GM23248 (cell line): ENCODE results near the gene PIK3CD. TPM values are rescaled to one million over a fixed set of nuclear protein-coding genes. Genes with fewer than 3 reads are reported as not detected.
"Not testable (repeated sequence)": the region's sequence is repeated elsewhere in the genome, so short reads cannot be mapped to it uniquely, and the experiment has no call there.

Experiments
- DNase-seq: peaks from one replicate; pipeline ENCODE4 v3.0.0-alpha.2; 2015
- H2AFZ ChIP-seq: fragments of 200-600 bp; sonication (generic); 2 replicates; pipeline ENCODE4 v1.6.1; 2016; ENCODE audit warnings: antibody characterized with exemption
- H3F3A ChIP-seq: fragments of 200-600 bp; sonication (generic); 2 replicates; pipeline ENCODE4 v1.6.1; 2016; ENCODE audit warnings: mild to moderate bottlenecking, antibody characterized with exemption, mixed run types; ENCODE audit not compliant: insufficient read depth
- H3K27ac ChIP-seq: fragments of 200-600 bp; sonication (generic); 2 replicates; pipeline ENCODE4 v1.5.1; 2016; ENCODE audit warnings: mild to moderate bottlenecking
- H3K27me3 ChIP-seq: fragments of 200-600 bp; sonication (generic); replicated peaks from 2 replicates; pipeline ENCODE4 v1.6.1; 2016; ENCODE audit warnings: mild to moderate bottlenecking; ENCODE audit not compliant: insufficient read depth
- H3K36me3 ChIP-seq: fragments of 200-600 bp; sonication (generic); 2 replicates; pipeline ENCODE4 v1.6.1; 2016; ENCODE audit warnings: low read depth, mild to moderate bottlenecking
- H3K4me1 ChIP-seq: fragments of 200-600 bp; sonication (generic); 2 replicates; pipeline ENCODE4 v1.6.1; 2016; ENCODE audit warnings: mild to moderate bottlenecking; ENCODE audit not compliant: insufficient read depth
- H3K4me2 ChIP-seq: fragments of 200-600 bp; sonication (generic); one replicate; pipeline ENCODE4 v1.6.1; 2016; ENCODE audit warnings: mild to moderate bottlenecking; ENCODE audit not compliant: unreplicated experiment
- H3K4me3 ChIP-seq: fragments of 200-600 bp; sonication (generic); 2 replicates; pipeline ENCODE4 v1.5.1; 2016; ENCODE audit warnings: mild to moderate bottlenecking
- H3K79me2 ChIP-seq: fragments of 200-600 bp; sonication (generic); 2 replicates; pipeline ENCODE4 v1.6.1; 2016; ENCODE audit warnings: mild to moderate bottlenecking; ENCODE audit not compliant: insufficient read depth
- H3K9ac ChIP-seq: fragments of 200-600 bp; sonication (generic); 2 replicates; pipeline ENCODE4 v1.6.1; 2016; ENCODE audit warnings: mild to moderate bottlenecking
- H3K9me2 ChIP-seq: fragments of 200-600 bp; sonication (generic); 2 replicates; pipeline ENCODE4 v1.6.1; 2016; ENCODE audit warnings: mixed run types, mild to moderate bottlenecking, moderate library complexity; ENCODE audit not compliant: insufficient read depth
- H3K9me3 ChIP-seq: fragments of 200-600 bp; sonication (generic); one replicate; pipeline ENCODE4 v1.6.1; 2017; ENCODE audit warnings: low read depth
- H4K20me1 ChIP-seq: fragments of 200-600 bp; sonication (generic); 2 replicates; pipeline ENCODE4 v1.6.0; 2016; ENCODE audit not compliant: insufficient read depth
- EZH2 ChIP-seq: fragments of 200-600 bp; sonication (generic); IDR thresholded peaks from 2 replicates; pipeline ENCODE4 v1.6.1; 2018; ENCODE audit warnings: antibody characterized with exemption, mild to moderate bottlenecking; ENCODE audit not compliant: insufficient read depth, poor library complexity, severe bottlenecking
- EZH2phosphoT487 ChIP-seq: fragments of 200-600 bp; sonication (generic); IDR thresholded peaks from 2 replicates; pipeline ENCODE4 v1.6.1; 2018; ENCODE audit warnings: antibody characterized with exemption, moderate library complexity, mild to moderate bottlenecking, low read depth; ENCODE audit not compliant: insufficient read depth
- WGBS, 2 experiments: methylation state at CpG; one replicate each; pipeline ENCODE4 v1.1.6; 2015 to 2017; ENCODE audit warnings: low lambda C conversion rate in 2 of 2, low coverage in 1 of 2; ENCODE audit errors: missing lambda C conversion rate in 2 of 2; 5-methylcytosine and 5-hydroxymethylcytosine counted together
- in situ Hi-C: fragments of 300-500 bp; cut with MboI; formaldehyde crosslinking; loops from 2 replicates; pipeline ENCODE4 v1.15.0; 2020
- polyA plus RNA-seq: library from polyadenylated mRNA; unstranded; fragments of >200 nt; fragmentation: Nextera tagmentation; extraction: Ambion mirVana; gene quantifications from 2 replicates; pipeline ENCODE4 v1.2.1, GENCODE V29; 2016
- total RNA-seq: library from RNA; depleted of rRNA; stranded (reverse); fragments of >200 nt; shearing (Covaris generic); gene quantifications from 2 replicates; pipeline ENCODE4 v1.2.3, GENCODE V29; 2014

PIK3CD gene
- total and polyA plus RNA-seq, 2 experiments from 2014 or later = 3.5 to 7.1 TPM

GRCh38 chr1:9710037-9710436 lies 58.5 kb downstream of the PIK3CD start:
- Histone ChIP-seq H3K36me3 (no peaks in the 10 kb centered on the region), H3K27me3 (no peaks in the 10 kb centered on the region), H2AFZ (no peak overlapping the region), H3K27ac (no peak overlapping the region), H3F3A (peaks cover 7% of the 10 kb centered on the region), H4K20me1 (no peaks in the 10 kb centered on the region), H3K9ac (no peak overlapping the region), H3K9me3 (no peaks in the 10 kb centered on the region), H3K4me3 (no peak overlapping the region), H3K79me2 (peaks cover 4% of the 10 kb centered on the region; the same call in 1 of the 2 replicates), H3K4me1 (peaks cover 9% of the 10 kb centered on the region), H3K9me2 (no peaks in the 10 kb centered on the region), H3K4me2 (no peak overlapping the region)
- no peak for TF ChIP-seq EZH2
- TF ChIP-seq EZH2phosphoT487 = no peak
- in situ Hi-C loops = no loop called here
- WGBS, 2 experiments = 94 to 95% methylated on average over 8 of the region's 8 CpGs
- DNase-seq = no peak

GRCh38 chr1:9711466-9712020 lies 60.0 kb downstream of the PIK3CD start:
- DNase-seq = no peak
- Histone ChIP-seq H3K36me3 (no peaks in the 10 kb centered on the region), H3K4me3 (no peak overlapping the region), H3K9me2 (no peaks in the 10 kb centered on the region), H2AFZ (no peak overlapping the region), H3K27ac (no peak overlapping the region), H3K9ac (no peak overlapping the region), H3K79me2 (peaks cover 4% of the 10 kb centered on the region; the same call in 1 of the 2 replicates), H3F3A (no peaks in the 10 kb centered on the region), H3K4me1 (no peaks in the 10 kb centered on the region), H3K27me3 (no peaks in the 10 kb centered on the region), H4K20me1 (no peaks in the 10 kb centered on the region), H3K4me2 (no peak overlapping the region), H3K9me3 (no peaks in the 10 kb centered on the region)
- 84 to 86% methylated on average over 9 of the region's 9 CpGs for WGBS, 2 experiments
- TF ChIP-seq EZH2phosphoT487 = no peak
- TF ChIP-seq EZH2 = no peak
- in situ Hi-C loops = no loop called here

- WGBS, 2 experiments = 94 to 97% methylated on average over 7 of the region's 7 CpGs
- DNase-seq, H3K9me2 ChIP-seq, H3F3A ChIP-seq, H3K27ac ChIP-seq, in situ Hi-C loops, H3K4me2 ChIP-seq, H3K4me1 ChIP-seq, H4K20me1 ChIP-seq, H3K36me3 ChIP-seq, H2AFZ ChIP-seq, H3K27me3 ChIP-seq, H3K9me3 ChIP-seq, H3K4me3 ChIP-seq, H3K79me2 ChIP-seq, H3K9ac ChIP-seq: not testable (repeated sequence)
Observed at GRCh38 chr1:9712767-9713166, 61.2 kb downstream of the PIK3CD start.

GRCh38 chr1:9714257-9714718 lies 62.8 kb downstream of the PIK3CD start:
- Histone ChIP-seq H3K4me3 (no peak overlapping the region), H3K4me2 (no peak overlapping the region), H3K9ac (no peak overlapping the region), H4K20me1 (no peaks in the 10 kb centered on the region), H3K9me2 (no peaks in the 10 kb centered on the region), H3K9me3 (no peaks in the 10 kb centered on the region), H3K27ac (no peak overlapping the region), H2AFZ (no peak overlapping the region), H3K36me3 (no peaks in the 10 kb centered on the region), H3K27me3 (no peaks in the 10 kb centered on the region), H3K79me2 (no peaks in the 10 kb centered on the region), H3F3A (no peaks in the 10 kb centered on the region), H3K4me1 (peaks cover 4% of the 10 kb centered on the region)
- in situ Hi-C loops = no loop called here
- 73 to 76% methylated on average over 6 of the region's 6 CpGs for WGBS, 2 experiments
- TF ChIP-seq EZH2 = no peak
- TF ChIP-seq EZH2phosphoT487 = no peak
- DNase-seq = no peak
